ENCODE measurements around the gene PTPN2.

DNA sequence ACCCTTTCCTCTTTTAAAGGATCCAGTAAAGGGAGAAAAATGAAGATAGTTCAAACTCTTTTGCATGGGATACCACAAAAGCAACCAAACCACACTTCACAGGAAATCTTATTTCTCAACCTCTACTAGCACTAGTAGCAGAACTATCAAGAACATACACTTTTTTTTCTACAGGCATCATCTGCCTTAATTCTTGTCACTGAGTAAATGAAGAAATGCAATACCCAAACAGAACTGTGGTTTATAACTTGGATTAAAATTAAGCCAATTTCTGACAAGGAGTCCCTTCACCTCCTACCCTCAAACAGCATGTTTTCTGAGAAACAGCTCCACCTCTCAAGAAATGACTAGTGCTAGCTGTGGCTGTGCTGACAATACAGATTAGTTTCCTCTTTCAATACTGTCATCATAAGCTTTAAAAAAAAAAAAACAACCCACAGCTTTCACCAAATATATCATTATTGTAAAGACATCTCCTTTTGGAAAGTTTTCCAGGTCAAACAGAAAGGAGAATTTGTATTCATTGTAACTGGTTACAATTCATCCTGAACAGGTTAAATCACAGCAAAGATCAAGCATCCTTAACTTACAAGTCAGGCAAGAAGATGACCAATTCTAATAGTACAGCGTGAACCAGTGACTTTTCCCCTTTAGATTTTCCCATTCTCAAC is 44.4 kb downstream of the PTPN2 start:
- TF ChIP-seq POLR2A (IDR thresholded peaks at IDR 0.05), result no peak
- TF ChIP-seq, protein P1, sequence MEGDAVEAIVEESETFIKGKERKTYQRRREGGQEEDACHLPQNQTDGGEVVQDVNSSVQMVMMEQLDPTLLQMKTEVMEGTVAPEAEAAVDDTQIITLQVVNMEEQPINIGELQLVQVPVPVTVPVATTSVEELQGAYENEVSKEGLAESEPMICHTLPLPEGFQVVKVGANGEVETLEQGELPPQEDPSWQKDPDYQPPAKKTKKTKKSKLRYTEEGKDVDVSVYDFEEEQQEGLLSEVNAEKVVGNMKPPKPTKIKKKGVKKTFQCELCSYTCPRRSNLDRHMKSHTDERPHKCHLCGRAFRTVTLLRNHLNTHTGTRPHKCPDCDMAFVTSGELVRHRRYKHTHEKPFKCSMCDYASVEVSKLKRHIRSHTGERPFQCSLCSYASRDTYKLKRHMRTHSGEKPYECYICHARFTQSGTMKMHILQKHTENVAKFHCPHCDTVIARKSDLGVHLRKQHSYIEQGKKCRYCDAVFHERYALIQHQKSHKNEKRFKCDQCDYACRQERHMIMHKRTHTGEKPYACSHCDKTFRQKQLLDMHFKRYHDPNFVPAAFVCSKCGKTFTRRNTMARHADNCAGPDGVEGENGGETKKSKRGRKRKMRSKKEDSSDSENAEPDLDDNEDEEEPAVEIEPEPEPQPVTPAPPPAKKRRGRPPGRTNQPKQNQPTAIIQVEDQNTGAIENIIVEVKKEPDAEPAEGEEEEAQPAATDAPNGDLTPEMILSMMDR (IDR thresholded peaks at IDR 0.05 in 4 of 5, conservative IDR thresholded peaks at IDR 0.05 in 1 of 5), result no peak
